NCI-H146 treated with DMSO at 0.1 percent for 48 hours (cell line): ENCODE measurements around the gene UNC5CL.
A peak's percentile ranks its signal among the peaks of the same experiment; 100 is the strongest.
"Not testable (repeated sequence)": the region's sequence is repeated elsewhere in the genome, so short reads cannot be mapped to it uniquely, and the experiment has no call there.

Experiments
- DNase-seq: peaks from one replicate; lab custom pipeline; 2025; ENCODE audit not compliant: unreplicated experiment; lab: John Stamatoyannopoulos, UW

UNC5CL gene

GRCh38 chr6:41040101-41040939 lies 1.3 kb upstream of the UNC5CL start:
- no peak for DNase-seq

DNA sequence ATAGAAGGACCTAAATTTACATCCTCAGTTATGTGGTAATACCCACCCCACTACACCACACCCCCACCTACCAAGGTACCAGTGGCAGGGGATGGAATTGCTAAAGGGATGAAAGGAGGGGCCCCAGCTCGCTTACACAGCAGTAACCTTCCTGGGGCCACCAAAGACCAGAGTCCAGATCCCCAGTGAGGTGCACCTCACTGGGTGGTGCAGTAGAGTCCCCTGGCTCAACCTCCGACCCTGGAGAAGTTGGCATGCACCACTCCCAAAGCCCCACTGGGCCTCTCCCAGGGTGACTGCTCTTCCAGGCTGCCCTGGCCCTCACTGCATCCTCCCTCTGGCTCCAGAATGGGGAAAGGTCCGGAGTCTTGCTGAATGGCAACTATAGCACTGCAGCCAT lies 816 bp downstream of the UNC5CL start:
- no peak for DNase-seq

- DNase-seq: no peak
These were observed 1.7 kb downstream of the UNC5CL start for GRCh38 chr6:41037107-41037900.

- DNase-seq: no peak
These were observed 2.4 kb downstream of the UNC5CL start for GRCh38 chr6:41036601-41037000.

GRCh38 chr6:41036186-41036585 lies 2.8 kb downstream of the UNC5CL start:
- no peak for DNase-seq

DNA sequence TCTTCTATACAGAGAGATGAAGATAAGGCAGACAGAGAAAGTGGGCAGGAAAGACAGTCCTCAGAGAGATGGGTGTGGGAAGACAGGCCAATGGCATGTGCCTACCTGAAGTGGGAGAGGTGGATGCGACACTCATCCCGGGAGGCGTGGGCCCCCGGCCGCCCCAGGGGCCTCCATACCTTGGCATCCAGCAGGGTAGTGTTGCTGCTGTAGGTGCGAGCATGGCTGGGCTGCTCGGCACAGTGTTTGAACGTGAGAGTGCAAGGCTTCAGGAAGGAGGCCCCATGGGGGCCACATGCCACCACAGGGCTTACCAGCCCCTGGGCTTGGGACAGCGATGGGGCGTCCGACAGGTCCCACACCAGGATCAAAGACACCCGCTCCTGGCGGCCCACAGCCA lies 5.2 kb downstream of the UNC5CL start:
- DNase-seq: no peak

GRCh38 chr6:41032830-41033229 lies 6.2 kb downstream of the UNC5CL start:
- no peak for DNase-seq

DNA sequence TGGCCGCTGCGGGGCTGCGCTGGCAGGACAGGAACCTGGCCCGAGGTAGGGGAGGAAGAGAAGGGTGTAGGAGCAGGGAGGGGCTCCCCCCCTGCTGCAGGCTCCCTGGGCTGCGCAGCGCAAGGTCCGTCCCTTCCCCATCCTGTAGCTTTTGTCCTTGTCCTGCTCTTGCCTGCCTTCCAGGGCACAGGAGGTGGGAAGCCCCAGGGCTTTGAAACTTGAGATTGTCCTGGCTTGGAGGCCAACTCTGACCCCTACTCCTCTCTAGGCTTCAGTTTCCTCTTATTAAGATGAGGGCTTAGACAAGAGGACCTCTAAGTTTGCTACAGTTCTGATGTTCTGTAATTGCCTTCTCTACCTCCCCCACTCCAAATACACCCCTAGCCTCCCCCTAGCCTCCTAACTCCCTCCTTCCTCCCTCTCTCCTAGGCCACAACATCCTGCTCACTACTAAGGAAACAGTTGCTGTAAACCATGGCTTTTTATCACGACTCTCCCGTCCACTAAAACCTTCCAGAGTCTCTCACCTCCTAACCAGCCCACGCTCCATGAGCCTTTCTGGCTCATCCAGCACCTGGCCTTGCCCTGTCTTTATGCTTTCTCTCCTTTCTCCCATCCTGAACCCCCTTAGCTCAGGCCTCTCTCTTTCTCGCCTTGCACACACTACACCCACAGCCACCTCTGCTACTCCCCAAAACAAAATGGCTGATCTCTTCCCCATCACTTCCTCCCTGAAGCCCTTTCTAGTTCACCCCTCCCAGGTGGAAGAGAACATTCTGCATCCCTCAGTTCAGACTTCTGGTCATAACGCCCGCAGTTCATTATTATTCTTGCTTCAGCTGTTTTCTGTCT lies 10.2 kb downstream of the UNC5CL start:
- DNase-seq: peak; percentile 71

GRCh38 chr6:41027799-41028560 lies 11.0 kb downstream of the UNC5CL start:
- peak; percentile 80 for DNase-seq

GRCh38 chr6:41027241-41027640 lies 11.8 kb downstream of the UNC5CL start:
- DNase-seq: no peak

DNA sequence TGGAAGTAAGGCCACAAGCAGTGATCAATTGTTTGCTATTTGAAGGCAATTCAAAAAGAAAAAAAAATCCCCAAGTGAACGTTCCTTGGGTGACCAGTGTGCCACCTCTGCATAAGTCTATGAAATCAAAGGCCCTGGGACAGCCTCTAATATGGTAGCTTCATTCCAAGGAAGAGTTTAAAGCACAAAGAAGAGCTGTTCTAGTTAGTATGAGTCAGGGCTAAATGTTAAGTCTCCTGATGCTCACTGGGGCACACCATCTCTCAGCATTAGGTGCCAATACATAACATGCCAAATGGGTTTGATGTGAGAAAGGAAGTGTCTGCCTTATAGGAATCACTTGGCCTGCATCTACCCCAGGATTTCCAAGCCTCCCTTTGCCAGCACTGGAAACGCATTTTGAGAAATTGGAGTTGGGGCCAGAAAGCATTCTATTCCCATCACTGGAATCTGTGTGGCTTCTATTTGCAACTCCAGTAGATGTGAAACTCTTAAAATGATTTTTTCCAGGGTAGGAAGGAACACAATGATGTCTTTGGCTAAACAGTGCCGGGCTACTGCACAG lies 13.0 kb downstream of the UNC5CL start:
- no peak for DNase-seq

GRCh38 chr6:41023114-41023513 lies 15.9 kb downstream of the UNC5CL start:
- DNase-seq: no peak

- no peak for DNase-seq
These were observed 16.7 kb downstream of the UNC5CL start for GRCh38 chr6:41022294-41022693.

- DNase-seq: no peak
These were observed 17.2 kb downstream of the UNC5CL start for GRCh38 chr6:41021832-41022231.

GRCh38 chr6:41017663-41018062 lies 21.4 kb downstream of the UNC5CL start:
- no peak for DNase-seq

DNA sequence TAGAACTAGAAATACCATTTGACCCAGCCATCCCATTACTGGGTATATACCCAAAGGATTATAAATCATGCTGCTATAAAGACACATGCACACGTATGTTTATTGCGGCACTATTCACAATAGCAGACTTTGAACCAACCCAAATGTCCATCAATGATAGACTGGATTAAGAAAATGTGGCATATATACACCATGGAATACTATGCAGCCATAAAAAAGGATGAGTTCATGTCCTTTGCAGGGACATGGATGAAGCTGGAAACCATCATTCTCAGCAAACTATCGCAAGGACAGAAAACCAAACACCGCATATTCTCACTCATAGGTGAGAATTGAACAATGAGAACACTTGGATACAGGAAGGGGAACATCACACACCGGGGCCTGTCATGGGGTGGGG lies 23.2 kb downstream of the UNC5CL start:
- DNase-seq: not testable (repeated sequence)

DNA sequence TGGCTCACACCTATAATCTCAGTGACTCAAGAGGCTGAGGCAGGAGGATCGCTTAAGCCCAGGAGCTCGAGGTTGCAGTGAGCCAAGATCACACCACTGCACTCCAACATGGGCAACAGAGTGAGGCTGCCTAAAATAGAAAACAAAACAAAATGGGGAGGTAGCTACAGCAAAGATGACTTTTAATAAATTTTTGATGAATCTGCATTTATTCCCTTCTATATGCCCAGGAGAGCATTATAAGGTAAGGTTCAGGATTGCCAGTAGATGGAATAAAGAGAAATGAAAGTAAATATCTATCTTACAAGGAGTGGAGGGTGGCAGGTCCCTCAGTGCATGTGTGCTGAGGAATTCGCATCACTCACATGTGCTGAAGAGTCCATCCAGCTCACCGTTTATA lies 24.2 kb downstream of the UNC5CL start:
- no peak for DNase-seq

DNA sequence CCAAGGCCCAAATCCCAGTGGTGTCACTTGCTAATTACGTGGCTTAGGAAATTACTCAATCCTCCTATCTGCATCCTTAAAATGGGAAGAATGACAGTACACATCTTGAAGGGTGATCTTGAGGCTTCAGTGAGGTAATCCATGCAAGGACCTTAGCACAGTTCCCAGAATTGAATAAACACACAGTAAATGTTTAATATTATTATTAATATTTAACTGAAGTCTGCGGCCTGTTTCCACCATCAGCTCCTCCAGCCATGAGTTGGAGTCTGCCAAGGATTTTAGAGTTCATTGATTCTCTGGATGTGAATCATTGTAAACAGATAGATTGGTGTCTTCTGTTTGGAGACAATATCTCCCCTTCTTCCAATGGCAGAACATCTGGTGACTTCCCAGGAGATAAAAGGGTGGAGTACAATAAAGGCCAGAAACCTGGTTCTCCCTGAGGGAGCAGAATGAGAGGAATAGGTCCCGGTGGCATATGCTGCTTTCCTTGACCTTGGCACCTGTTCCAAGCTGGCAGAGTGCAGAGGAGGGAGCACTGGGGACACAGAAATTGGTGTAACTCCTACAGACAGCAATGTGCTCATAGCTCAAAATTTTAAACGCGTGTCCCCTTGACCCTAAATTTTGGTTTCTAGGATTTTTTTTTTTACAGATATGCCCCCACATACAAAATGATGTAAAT lies 25.4 kb downstream of the UNC5CL start:
- DNase-seq: no peak

GRCh38 chr6:41011673-41012072 lies 27.3 kb downstream of the UNC5CL start:
- peak; percentile 21 for DNase-seq

DNA sequence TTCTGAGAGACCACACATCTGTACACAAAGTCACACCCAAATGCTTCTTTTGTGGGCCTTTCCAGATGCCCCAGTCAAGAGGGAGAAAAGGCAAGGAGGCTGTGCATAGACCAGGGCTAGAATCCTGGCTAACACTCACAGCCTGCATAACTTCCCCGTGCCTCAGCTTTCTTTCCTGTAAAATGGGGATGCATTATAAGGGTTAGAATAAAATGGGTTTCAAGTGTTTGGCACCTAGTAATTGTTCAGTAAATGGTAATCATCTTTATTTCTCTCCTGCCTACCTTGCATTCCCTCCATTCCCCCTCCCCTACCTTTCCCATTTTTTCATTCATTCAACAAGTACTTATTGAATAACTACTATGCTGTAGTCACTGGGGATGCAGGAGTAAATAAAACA lies 29.4 kb downstream of the UNC5CL start:
- DNase-seq: no peak
